Activated CD8-positive, alpha-beta memory T cell treated with anti-CD3 and anti-CD28 coated beads for 24 hours (primary cell): ENCODE results near the gene NCF2.

Source experiments
- DNase-seq: peaks from one replicate; pipeline ENCODE4 v3.0.0-alpha.2; 2020

The NCF2 gene

GRCh38 chr1:183548116-183548515 is 42.1 kb downstream of the NCF2 start:
- DNase-seq, result no peak

DNA sequence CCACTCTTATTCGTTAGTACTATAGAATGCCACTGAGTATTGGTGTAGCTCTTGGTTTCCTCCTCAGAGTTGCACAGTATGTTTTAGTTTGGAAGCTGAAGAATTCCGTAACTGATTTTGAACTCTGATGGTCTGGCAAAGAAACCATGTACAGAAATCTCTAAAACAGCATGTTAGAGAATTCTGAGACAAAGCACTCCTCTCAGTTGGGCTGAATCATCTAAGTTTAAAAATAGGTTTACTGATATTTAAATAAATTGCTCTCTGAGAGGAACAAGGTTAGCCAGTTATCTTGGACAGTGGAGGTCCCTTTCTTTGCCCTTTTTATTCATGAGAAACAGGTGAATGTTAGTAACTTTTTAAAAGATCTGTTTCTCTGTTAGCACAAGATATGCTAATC is 43.8 kb downstream of the NCF2 start:
- DNase-seq, result no peak

DNA sequence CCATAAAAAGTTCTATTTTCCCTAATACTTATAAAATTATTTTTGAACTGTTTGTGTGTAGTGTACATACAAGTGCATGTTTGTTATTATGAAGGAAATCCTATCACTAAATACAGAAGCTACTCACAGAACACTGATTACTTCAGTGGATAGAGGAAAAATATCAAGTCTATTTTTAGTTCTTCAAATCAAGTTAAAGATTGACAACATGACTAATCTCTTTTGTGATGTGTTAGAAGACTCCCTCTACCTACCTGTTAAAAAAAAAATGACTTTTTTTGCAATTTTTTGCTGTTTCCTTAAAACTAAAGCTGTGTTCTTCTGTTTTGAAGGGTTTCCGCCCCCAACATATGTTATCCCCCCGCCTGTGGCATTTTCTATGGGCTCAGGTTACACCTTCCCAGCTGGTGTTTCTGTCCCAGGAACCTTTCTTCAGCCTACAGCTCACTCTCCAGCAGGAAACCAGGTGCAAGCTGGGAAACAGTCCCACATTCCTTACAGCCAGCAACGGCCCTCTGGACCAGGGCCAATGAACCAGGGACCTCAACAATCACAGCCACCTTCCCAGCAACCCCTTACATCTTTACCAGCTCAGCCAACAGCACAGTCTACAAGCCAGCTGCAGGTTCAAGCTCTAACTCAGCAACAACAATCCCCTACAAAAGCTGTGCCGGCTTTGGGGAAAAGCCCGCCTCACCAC is 45.5 kb downstream of the NCF2 start:
- DNase-seq, result no peak

GRCh38 chr1:183543619-183544204 is 46.5 kb downstream of the NCF2 start:
- DNase-seq, result no peak

- no peak for DNase-seq
These were observed 52.9 kb downstream of the NCF2 start for GRCh38 chr1:183537405-183537804.

DNA sequence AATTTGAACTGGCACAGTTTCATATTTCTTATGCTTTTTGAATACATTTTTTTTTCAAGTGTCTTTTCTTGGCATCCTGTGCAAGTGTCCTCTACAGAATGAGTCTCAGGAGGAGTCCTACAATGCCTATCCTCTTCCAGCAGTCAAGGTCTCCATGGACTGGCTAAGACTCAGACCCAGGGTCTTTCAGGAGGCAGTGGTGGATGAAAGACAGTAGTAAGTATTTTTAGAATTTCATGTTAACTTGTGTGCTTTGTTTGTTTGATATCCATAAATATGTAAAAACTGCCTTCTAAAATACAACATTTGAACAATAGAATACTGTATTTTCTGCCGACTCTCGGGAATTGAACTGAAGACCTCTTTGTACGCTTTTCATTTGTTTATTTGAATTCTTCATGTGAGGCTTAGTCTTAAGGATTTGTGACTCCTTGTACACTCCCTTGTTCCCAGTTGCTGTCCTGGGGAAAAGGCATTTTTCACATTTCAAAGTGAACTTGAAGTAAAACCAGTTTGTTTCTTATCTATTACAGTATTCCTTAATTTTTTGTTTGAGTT is 56.6 kb downstream of the NCF2 start:
- no peak for DNase-seq

GRCh38 chr1:183528577-183528976 is 61.7 kb downstream of the NCF2 start:
- no peak for DNase-seq

GRCh38 chr1:183522104-183522503 is 68.2 kb downstream of the NCF2 start:
- no peak for DNase-seq

DNA sequence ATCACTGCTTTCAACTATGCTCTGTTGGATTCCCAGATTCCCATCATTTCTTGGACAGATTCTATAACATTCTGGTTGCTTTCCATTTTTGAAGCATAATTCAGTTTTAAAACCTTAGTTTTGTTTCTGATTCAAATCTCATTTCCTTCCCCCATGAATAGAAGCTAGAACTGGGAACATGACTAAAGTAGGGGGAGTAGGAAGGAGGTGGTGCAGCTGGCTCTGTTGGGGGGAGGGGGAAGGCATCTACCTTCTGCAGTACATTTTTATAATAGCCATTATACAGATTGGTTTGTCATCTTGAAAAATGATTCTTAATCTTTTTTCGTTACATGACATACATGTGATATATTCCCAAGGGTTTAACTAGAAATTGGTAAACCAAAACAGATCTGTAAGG is 69.9 kb downstream of the NCF2 start:
- DNase-seq, result no peak

DNA sequence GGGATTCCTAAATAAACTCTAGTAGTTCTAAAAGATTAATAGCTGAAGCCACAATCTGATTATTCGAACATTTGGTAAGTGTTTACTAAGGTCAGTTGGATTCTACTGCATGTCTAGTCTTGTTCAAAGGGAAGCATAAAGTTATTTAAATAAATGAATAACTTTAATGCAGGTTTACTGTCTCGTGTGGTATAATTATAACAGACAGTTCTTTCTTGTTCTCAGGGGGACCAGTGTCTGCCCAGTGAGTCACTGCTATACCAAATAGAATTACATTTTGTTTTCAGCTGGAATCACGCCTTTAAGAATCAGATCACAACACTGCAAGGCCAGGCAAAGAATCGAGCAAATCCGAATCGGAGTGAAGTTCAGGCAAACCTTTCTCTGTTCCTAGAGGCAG is 72.9 kb downstream of the NCF2 start:
- DNase-seq, result no peak

DNA sequence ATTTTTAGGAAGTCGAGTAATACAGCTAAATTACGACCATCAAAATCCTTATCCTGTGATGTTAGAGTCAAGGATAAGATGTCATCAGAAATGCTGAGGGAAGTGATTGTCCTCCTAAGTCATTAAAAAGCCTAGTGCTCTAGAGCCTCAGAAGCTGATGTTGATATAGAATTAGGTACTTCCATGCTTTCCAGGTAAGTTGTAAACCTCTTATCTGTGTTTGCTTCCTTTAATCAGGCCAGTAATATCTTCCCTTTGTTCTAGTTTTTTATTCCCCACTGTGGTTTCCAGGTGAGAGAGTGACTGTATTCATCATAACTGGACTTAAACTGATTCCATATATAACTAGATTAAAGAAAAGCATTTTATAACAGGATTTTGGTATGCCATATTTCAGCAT is 73.5 kb downstream of the NCF2 start:
- DNase-seq, result no peak

GRCh38 chr1:183515002-183515689 is 75.1 kb downstream of the NCF2 start:
- no peak for DNase-seq

- DNase-seq, result no peak
These were observed 76.0 kb downstream of the NCF2 start for GRCh38 chr1:183514235-183514634.

DNA sequence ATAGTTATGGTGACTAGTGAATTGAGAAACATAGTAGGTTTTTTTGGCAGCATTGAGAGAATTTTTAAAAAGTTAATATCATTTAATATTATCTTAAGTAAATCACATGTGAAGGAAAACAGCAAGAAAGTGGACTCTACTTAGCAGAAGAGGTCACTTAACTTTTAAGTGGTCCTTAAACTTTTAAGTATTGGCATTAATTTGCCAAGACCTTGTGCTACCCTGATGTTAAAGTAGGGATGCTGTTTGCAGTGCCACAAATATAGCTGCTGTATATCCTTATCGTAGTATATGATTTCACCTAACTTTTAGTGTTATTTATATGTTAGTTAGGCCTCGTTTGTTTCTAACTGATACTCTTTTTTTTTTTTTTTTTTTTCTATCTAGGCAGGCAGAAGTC is 77.8 kb downstream of the NCF2 start:
- DNase-seq, result no peak

GRCh38 chr1:183508694-183509093 is 81.6 kb downstream of the NCF2 start:
- DNase-seq, result no peak

DNA sequence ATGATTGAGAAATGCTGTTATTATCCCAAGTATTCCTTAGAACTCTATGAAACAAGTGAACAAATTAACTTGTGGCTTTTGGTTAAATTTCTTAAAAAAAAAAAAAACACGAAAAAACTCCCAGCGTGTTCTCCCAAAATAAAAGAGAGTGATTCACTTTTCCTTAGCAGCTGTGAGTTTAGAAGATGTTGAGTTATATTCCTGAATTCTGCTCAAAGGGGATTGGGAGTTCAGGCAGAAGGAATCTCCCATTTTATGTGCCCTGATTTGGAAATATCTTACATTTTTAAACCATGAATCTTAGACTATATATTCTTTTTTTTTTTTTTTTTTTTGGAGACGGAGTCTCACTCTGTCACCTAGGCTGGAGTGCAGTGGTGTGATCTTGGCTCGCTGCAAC is 83.7 kb downstream of the NCF2 start:
- DNase-seq, result no peak
